Epithelial cell of prostate (primary cell): ENCODE data around the gene BCAS3.
"Not testable (repeated sequence)": the region's sequence is repeated elsewhere in the genome, so short reads cannot be mapped to it uniquely, and the experiment has no call there.

ENCODE experiments used
- DNase-seq: peaks from one replicate; pipeline ENCODE4 v3.0.0-alpha.2; 2011; ENCODE audit warnings: low read depth, low spot score
- H3K27ac ChIP-seq: fragments of 450-650 bp; 2 replicates; pipeline ENCODE4 v1.5.1; 2017; ENCODE audit warnings: mild to moderate bottlenecking

The BCAS3 gene

DNA sequence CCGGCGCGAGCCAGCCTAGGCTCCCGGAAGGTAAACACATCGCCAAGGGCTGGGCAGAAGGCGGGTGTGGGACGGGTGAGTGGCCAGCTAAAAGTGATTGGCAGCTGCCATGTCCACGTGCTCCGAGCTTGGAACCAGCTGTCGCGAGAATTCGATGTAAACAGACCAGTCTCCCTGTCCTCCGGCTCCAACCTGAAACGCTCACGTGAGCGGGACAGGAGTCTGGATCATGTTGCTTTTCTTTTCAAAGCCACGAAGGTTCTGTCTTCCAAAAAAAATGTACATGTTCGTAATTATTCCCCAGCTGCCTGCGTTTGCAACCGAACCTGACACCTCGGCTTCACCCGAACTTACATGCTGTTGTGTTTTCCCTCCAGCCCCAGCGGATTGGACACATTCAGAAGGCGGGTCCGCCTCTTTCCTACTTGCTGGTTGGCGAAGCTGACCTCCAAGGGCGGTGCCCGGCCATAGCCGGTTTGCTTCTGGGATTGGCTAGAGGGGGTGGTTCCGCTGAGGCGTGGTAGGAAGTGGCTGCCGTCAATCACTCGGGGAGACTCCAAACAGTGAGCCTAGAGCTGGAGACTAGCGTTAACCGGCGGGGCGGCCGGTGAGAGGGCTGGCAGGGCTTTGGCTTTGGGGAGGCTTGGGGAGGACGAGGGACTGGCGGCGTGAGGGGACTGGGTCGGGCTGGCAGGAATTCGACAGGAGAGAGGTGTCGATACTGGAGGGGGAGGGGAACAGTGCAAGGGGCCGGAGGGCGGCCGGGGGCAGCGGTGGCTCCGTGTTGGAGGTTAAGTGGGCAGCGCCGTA, at the start of gene BCAS3:
Gene BCAS3, plus strand, starts transcription at position 544 of the 810 bp plus-strand sequence.
- DNase-seq: peak; percentile 98
- H3K27ac ChIP-seq: peak within 1 kb of the TSS; percentile 31

- DNase-seq: no peak
- H3K27ac ChIP-seq: no peak overlapping the region
Measured at GRCh38 chr17:60628252-60628889, 49.3 kb upstream of the BCAS3 start.

- no peak overlapping the region for H3K27ac ChIP-seq
- DNase-seq: no peak
Measured at GRCh38 chr17:60629120-60629519, 48.5 kb upstream of the BCAS3 start.

DNA sequence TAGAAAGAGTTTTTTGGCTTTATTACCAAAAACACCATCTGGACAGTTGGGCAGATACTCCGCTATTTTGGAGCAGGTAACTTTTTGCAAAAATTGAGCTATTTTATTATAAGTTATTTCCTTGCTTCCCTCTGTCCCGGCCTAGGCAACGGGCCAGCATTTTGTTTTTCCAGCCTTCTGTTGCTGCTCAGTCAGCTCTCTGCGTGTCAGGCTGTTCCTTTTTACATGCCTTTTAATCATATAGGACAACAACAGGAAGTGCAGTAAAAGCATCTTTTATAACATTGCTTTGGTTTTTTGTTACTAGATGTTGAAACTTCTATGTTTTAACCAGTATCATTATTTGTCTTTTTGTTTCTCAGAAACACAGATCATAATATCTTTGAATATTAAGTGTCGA, 47.3 kb upstream of the BCAS3 start:
- no peak overlapping the region for H3K27ac ChIP-seq
- no peak for DNase-seq

DNA sequence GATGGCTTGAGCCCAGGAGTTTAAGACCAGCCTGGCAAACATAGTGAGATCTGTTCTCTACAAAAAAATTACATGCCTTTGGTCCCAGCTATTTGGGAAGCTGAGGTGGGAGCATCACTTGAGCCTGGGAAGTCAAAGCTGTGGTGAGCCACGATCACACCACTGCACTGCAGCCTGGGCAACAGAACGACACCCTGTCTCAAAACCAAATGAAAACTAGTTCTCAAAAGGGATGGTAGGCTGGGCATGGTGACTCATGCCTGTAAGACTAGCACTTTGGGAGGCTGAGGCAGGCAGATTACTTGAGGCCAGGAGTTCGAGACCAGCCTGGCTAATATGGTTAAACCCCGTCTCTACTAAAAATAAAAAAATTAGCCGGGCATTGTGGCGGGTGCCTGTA, 46.5 kb upstream of the BCAS3 start:
- no peak overlapping the region for H3K27ac ChIP-seq
- no peak for DNase-seq

DNA sequence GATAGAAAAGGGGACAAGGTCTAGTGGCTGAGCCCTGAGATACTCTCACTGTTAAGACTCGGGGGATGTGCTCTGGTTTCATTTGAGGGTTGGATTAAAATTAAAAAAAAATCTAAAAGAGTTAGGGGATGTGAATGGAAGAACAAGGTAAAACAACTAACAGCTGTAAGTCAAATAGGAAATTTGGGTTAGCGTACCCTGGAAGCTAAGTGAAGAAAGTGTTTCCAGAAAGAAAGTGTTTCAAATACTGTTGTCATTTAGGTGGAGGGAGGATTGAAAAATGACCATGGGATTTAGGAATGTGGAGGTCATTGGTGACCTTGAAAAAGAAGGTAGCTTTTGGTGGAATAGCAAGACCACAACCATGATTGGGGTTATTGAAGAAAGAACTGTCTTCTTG, 40.0 kb upstream of the BCAS3 start:
- no peak overlapping the region for H3K27ac ChIP-seq
- DNase-seq: no peak

- H3K27ac ChIP-seq: no peak overlapping the region
- DNase-seq: no peak
Measured at GRCh38 chr17:60639019-60639330, 38.7 kb upstream of the BCAS3 start.

- DNase-seq: no peak
- H3K27ac ChIP-seq: no peak overlapping the region
Measured at GRCh38 chr17:60640503-60640902, 37.1 kb upstream of the BCAS3 start.

DNA sequence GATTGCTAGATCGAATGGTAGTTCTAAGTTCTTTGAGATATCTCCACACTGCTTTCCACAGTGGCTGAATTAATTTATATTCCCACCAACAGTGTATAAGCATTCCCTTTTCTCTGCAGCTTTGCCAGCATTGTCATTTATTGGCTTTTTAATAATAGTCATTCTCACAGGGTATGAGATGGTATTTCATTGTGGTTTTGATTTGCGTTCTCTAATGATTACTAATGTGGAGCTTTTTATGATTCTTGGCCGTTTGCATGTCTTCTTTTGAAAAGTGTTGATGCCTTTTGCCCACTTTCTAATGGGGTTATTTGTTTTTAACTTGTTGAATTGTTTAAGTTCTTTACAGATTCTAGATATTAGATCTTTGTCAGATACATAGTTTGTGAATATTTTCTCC, 36.5 kb upstream of the BCAS3 start:
- no peak for DNase-seq

GRCh38 chr17:60641810-60642220, 35.8 kb upstream of the BCAS3 start:
- peak; percentile 6 for DNase-seq
- H3K27ac ChIP-seq: no peak overlapping the region

More for the DNA sequence above, 36.5 kb upstream of the BCAS3 start:
- no peak overlapping the region for H3K27ac ChIP-seq

GRCh38 chr17:60645918-60646523, 31.6 kb upstream of the BCAS3 start:
- H3K27ac ChIP-seq: no peak overlapping the region
- DNase-seq: no peak

DNA sequence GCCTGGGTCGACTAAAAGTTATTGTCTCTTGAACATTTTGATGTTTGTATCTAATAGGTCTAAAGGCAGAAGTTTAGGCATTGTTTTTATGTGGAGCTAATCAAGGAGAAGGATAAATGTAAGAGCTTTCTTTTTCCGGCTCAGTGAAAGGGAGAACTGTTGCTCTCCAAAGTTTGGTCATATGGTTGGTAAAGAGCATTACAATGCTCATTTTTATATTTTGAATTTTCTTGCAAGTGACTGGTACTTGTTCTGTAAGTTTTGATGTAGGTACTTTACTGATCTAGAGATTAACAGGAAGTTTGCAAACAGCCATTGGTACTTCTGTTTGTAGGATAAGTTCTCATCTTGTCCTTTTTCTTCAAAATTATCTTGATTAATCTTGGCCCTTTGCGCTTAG, 30.9 kb upstream of the BCAS3 start:
- no peak for DNase-seq

DNA sequence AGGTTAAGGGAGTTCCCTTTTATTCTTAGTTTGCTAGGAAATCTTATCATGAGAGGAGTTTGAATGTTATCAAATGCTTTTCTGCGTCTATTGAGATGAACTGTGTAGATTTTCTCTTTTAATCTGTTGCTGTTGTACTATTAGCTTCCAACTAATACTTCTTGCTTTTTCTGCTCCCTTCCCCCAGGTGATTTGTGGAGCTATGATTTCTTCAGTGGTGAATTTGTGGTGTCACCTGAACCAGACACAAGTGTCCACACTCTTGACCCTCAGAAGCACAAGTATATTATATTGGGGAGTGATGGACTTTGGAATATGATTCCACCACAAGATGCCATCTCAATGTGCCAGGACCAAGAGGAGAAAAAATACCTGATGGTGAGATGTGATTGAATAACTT, 29.9 kb upstream of the BCAS3 start:
- no peak overlapping the region for H3K27ac ChIP-seq
- DNase-seq: no peak

More for the DNA sequence above, 30.9 kb upstream of the BCAS3 start:
- no peak overlapping the region for H3K27ac ChIP-seq

GRCh38 chr17:60652454-60653247, 25.0 kb upstream of the BCAS3 start:
- no peak for DNase-seq
- H3K27ac ChIP-seq: no peak overlapping the region

DNA sequence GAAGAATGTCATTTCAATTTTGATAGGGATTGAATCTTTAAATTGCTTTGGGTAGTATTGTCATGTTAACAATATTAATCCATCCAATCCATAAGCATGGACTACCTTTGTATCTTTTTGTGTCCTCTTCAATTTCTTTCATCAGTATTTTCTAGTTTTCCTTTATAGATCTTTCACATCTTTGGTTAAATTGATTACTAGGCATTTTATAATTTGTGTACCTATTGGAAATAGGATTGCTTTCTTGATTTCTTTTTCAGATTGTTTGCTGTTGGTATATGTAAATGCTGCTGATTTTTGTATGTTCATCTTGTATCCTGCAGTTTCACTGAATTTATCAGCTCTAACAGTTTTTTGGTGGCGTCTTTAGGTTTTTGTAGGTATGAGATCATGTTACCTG, 24.1 kb upstream of the BCAS3 start:
- no peak overlapping the region for H3K27ac ChIP-seq
- no peak for DNase-seq

GRCh38 chr17:60656499-60656898, 21.2 kb upstream of the BCAS3 start:
- no peak overlapping the region for H3K27ac ChIP-seq
- no peak for DNase-seq

GRCh38 chr17:60659156-60659555, 18.5 kb upstream of the BCAS3 start:
- no peak for DNase-seq
- no peak overlapping the region for H3K27ac ChIP-seq

DNA sequence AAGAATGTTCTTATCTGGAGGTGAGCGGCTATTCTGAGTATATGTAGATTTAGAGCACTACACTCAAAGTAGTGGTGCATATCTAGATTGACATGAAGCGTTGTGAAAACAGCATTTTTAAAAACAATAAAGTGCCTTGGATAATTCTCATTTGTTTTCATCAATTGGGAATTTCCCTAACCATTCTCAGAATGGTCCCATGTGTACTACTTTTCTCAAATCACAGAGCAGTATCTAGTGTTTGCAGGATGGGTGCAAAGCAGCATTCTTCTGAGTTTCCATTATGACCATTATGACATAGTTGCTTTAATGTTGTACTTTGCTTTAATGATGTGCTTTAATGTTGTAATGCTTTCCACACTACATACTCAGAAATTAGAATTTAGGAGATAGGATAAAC, 16.2 kb upstream of the BCAS3 start:
- DNase-seq: no peak
- no peak overlapping the region for H3K27ac ChIP-seq

DNA sequence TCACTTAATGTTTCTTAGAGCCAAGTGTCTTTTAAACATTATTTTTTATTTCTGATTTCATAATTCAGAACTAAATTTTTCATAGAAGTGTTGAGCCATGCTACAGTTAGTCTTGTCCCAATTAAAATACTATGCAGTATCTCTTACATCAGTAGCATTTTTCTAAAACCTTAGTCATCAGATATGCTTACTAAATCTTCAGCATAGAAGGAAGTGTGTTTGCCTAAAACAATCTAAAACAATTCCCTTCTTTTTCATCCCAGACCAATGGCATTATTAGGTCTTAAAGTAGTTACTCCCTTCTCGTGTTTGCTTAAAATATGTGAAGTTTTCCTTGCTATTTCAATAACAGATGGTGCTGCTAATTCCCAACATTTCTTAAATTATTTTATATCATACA, 13.6 kb upstream of the BCAS3 start:
- no peak for DNase-seq
- H3K27ac ChIP-seq: no peak overlapping the region

- H3K27ac ChIP-seq: no peak overlapping the region
- DNase-seq: no peak
Measured at GRCh38 chr17:60665602-60666001, 12.0 kb upstream of the BCAS3 start.

DNA sequence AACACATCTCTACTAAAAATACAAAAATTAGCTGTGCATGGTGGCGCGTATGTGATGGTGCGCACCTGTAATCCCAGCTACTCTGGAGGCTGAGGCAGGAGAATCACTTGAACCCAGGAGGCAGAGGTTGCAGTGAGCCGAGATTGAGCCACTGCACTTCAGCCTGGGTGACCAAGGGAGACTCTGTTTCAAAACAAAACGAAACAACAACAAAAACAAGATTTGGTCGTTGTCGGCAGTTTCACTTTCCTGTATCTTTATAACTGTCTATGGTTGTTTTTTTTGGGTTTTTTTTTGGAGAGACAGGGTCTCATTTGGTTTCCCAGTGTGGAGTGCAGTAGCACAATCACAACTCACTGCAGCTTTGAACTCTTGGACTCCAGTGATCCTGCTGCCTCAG, 8.9 kb upstream of the BCAS3 start:
- H3K27ac ChIP-seq, DNase-seq: not testable (repeated sequence)
